Measurements from ENCODE around the gene FAM222A. TPM values are rescaled to one million over a fixed set of nuclear protein-coding genes. Genes with fewer than 3 reads are reported as not detected.

The FAM222A gene
- total RNA-seq, 1 donor = 0.36 TPM

DNA sequence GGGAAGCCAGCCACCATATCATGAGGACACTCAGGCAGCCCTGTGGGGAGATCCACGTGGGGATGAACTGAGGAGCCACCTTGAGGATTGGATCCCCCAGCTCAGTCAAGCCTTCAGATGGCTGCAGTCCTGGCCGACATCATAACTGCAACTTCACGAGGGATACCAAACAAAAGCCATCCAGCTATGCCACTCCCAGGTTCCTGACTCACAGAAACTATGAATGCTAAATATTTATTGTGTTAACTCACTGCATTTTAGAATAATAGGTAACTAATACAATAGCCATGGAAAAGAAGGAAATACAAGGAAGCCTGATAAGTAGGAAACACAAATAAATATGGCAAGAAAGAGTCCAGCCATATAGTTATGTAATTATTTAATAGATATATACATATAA lies 42.1 kb upstream of the FAM222A start:
- Histone ChIP-seq H3K27me3 (ENCODE audit: insufficient read depth, low read length) (no peaks in the 10 kb centered on the region), H3K9me3 (ENCODE audit: low read depth, low read length) (no peaks in the 10 kb centered on the region), H3K4me3 (ENCODE audit: insufficient read depth, low read length) (no peak overlapping the region), H3K36me3 (ENCODE audit: insufficient read depth, low read length) (no peaks in the 10 kb centered on the region), H4K20me1 (ENCODE audit: insufficient read depth, low read length) (no peaks in the 10 kb centered on the region), H3K27ac (ENCODE audit: low read depth, low read length) (no peak overlapping the region), H3K79me2 (ENCODE audit: insufficient read depth, low read length) (no peaks in the 10 kb centered on the region), H2AFZ (ENCODE audit: low read length) (no peak overlapping the region), H3K4me2 (ENCODE audit: insufficient read depth, low read length) (no peak overlapping the region), H3K4me1 (ENCODE audit: insufficient read depth, low read length) (no peaks in the 10 kb centered on the region)
- no peak for DNase-seq (ENCODE audit: insufficient read length, low spot score, missing footprints)
- TF ChIP-seq, protein P1, sequence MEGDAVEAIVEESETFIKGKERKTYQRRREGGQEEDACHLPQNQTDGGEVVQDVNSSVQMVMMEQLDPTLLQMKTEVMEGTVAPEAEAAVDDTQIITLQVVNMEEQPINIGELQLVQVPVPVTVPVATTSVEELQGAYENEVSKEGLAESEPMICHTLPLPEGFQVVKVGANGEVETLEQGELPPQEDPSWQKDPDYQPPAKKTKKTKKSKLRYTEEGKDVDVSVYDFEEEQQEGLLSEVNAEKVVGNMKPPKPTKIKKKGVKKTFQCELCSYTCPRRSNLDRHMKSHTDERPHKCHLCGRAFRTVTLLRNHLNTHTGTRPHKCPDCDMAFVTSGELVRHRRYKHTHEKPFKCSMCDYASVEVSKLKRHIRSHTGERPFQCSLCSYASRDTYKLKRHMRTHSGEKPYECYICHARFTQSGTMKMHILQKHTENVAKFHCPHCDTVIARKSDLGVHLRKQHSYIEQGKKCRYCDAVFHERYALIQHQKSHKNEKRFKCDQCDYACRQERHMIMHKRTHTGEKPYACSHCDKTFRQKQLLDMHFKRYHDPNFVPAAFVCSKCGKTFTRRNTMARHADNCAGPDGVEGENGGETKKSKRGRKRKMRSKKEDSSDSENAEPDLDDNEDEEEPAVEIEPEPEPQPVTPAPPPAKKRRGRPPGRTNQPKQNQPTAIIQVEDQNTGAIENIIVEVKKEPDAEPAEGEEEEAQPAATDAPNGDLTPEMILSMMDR (IDR thresholded peaks at IDR 0.05; ENCODE audit: extremely low read depth, low read depth, low read length) = no peak

DNA sequence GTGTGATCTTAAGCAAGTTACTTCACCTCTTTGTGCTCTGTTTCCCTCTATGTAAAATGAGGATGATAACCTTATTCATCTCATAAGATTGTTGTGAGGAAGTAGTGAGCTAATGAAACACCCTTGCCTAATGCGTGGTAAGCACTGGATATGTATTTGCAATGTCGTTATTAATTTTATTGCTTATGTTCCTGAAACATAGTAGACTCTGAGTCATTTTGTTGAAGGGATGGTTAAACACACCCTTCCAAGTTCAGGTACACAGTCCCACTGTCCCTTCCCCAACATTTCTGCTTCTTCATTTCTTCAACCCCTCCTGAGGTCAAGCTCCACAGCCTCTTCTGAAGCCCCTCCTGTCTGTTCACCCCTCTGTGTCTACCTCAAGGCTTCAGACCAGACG lies 40.2 kb upstream of the FAM222A start:
- Histone ChIP-seq H3K9me3 (ENCODE audit: low read depth, low read length) (no peaks in the 10 kb centered on the region), H3K4me3 (ENCODE audit: insufficient read depth, low read length) (no peak overlapping the region), H3K4me2 (ENCODE audit: insufficient read depth, low read length) (no peak overlapping the region), H3K79me2 (ENCODE audit: insufficient read depth, low read length) (no peaks in the 10 kb centered on the region), H4K20me1 (ENCODE audit: insufficient read depth, low read length) (no peaks in the 10 kb centered on the region), H3K36me3 (ENCODE audit: insufficient read depth, low read length) (no peaks in the 10 kb centered on the region), H3K4me1 (ENCODE audit: insufficient read depth, low read length) (no peaks in the 10 kb centered on the region), H3K27ac (ENCODE audit: low read depth, low read length) (no peak overlapping the region), H2AFZ (ENCODE audit: low read length) (no peak overlapping the region), H3K27me3 (ENCODE audit: insufficient read depth, low read length) (peaks cover 4% of the 10 kb centered on the region)
- no peak for DNase-seq (ENCODE audit: insufficient read length, low spot score, missing footprints)
- TF ChIP-seq, protein P1 (IDR thresholded peaks at IDR 0.05; ENCODE audit: extremely low read depth, low read depth, low read length) = no peak

DNA sequence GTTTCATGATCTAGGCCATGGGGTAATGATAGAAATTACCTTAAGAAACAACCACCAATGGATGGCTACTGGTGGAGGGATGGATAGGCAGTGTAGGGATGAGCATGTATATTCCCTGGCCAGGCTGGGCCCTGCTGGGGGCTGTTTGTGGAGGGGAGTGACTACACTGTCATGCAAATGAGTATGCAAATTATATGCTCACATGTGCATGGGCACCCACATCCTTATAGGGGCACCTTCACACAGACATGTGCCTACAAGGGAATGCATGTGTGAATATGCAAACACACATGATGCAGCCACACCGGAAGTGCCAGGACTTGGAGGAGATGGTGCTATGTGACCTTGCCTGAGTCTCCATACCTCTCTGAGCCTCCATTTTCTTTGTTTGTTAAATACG lies 39.7 kb upstream of the FAM222A start:
- H3K36me3 ChIP-seq (ENCODE audit: insufficient read depth, low read length) = no peaks in the 10 kb centered on the region
- no peak overlapping the region for H3K4me3 ChIP-seq (ENCODE audit: insufficient read depth, low read length)
- H3K27ac ChIP-seq (ENCODE audit: low read depth, low read length) = no peak overlapping the region
- DNase-seq (ENCODE audit: insufficient read length, low spot score, missing footprints) = no peak
- H4K20me1 ChIP-seq (ENCODE audit: insufficient read depth, low read length) = no peaks in the 10 kb centered on the region
- H3K4me2 ChIP-seq (ENCODE audit: insufficient read depth, low read length) = no peak overlapping the region
- H3K9me3 ChIP-seq (ENCODE audit: low read depth, low read length) = no peaks in the 10 kb centered on the region
- TF ChIP-seq, protein P1 (IDR thresholded peaks at IDR 0.05; ENCODE audit: extremely low read depth, low read depth, low read length) = no peak
- H3K79me2 ChIP-seq (ENCODE audit: insufficient read depth, low read length) = no peaks in the 10 kb centered on the region
- no peak overlapping the region for H2AFZ ChIP-seq (ENCODE audit: low read length)
- H3K4me1 ChIP-seq (ENCODE audit: insufficient read depth, low read length) = no peaks in the 10 kb centered on the region
- H3K27me3 ChIP-seq (ENCODE audit: insufficient read depth, low read length) = peaks cover 4% of the 10 kb centered on the region

DNA sequence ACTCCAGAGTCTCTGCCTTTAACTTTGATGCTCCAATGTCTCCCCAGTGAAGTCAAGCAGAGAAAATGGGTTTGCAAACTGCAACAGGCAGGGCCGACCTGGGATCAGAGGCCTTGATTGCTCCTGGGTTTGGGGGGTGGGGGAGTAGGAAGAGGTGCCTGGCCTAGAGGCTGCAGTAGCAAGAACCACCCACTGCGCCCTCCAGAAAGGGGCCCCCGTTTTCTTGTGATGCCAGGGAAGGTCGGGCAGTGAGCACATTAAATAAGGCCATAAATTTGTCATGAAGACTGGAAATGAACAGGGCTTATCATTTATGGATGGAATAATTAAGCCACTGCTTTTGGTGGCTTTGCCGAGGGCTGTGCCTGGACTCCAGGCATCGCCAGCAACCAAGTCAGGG lies 38.2 kb upstream of the FAM222A start:
- no peak overlapping the region for H3K4me2 ChIP-seq (ENCODE audit: insufficient read depth, low read length)
- no peaks in the 10 kb centered on the region for H3K79me2 ChIP-seq (ENCODE audit: insufficient read depth, low read length)
- no peak overlapping the region for H3K27ac ChIP-seq (ENCODE audit: low read depth, low read length)
- no peak overlapping the region for H2AFZ ChIP-seq (ENCODE audit: low read length)
- no peaks in the 10 kb centered on the region for H3K9me3 ChIP-seq (ENCODE audit: low read depth, low read length)
- TF ChIP-seq, protein P1 (IDR thresholded peaks at IDR 0.05; ENCODE audit: extremely low read depth, low read depth, low read length) = no peak
- H3K36me3 ChIP-seq (ENCODE audit: insufficient read depth, low read length) = no peaks in the 10 kb centered on the region
- H4K20me1 ChIP-seq (ENCODE audit: insufficient read depth, low read length) = no peaks in the 10 kb centered on the region
- H3K4me3 ChIP-seq (ENCODE audit: insufficient read depth, low read length) = no peak overlapping the region
- H3K27me3 ChIP-seq (ENCODE audit: insufficient read depth, low read length) = peaks cover 11% of the 10 kb centered on the region
- H3K4me1 ChIP-seq (ENCODE audit: insufficient read depth, low read length) = no peaks in the 10 kb centered on the region
- DNase-seq (ENCODE audit: insufficient read length, low spot score, missing footprints) = no peak

Measured in osteoblast (primary cell).